Measurements from ENCODE around the gene PPM1M. TPM values are rescaled to one million over a fixed set of nuclear protein-coding genes. Genes with fewer than 3 reads are reported as not detected.

The PPM1M gene
- total and polyA plus RNA-seq, 10 of the 15 experiments (the other 5 are each of a cell fraction or from before 2014, with no cell fraction given): 7.3 to 24.8 (median 15.8) TPM

DNA sequence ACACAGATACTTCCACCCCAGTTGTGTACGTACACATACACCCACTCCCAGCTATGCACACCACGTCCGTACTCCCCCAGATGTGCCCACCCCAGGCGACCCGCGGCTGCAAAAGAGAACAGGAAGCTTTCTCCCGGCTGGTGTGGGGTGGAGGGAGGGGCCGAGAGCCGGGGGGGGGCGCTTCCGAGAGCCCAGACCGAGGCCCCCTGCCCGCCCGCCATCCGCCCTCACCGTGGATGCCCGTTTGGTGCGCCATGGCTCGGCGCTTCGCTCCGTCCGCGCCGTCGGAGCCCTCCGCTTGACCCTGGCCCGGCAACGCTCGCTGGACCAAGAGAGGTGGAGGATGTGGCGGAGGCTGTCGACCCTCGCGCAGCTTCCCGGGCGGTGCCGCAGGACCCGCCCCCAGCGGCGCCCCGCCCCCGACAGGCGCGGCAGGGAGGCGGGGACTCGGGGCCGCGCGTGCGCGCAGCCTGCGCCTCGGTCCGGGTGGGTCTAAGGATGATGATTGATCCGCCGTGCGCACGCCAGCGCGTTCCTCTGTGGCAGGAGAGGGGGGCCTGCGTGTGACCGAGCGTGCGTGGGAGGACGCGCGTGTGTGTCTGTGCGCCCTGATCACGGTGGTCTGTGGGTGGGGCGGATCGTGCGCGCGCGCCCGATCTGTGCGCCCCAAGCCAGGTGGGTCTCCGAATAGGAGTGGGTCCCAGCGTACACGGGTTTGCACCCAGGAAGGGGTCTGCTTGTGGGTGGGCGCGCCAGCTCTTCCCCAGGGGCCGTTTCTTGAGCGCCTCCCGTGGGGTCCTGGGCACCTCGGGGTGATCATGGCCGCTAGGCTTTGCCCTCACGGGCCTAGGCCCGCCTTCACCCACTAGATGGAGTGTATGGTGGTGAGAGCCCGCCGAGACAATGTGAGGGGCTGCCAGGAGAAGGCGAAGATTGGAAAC lies 6.5 kb upstream of the PPM1M start, which contains the start of gene TWF2 (continued):
- TF ChIP-seq, protein P1, sequence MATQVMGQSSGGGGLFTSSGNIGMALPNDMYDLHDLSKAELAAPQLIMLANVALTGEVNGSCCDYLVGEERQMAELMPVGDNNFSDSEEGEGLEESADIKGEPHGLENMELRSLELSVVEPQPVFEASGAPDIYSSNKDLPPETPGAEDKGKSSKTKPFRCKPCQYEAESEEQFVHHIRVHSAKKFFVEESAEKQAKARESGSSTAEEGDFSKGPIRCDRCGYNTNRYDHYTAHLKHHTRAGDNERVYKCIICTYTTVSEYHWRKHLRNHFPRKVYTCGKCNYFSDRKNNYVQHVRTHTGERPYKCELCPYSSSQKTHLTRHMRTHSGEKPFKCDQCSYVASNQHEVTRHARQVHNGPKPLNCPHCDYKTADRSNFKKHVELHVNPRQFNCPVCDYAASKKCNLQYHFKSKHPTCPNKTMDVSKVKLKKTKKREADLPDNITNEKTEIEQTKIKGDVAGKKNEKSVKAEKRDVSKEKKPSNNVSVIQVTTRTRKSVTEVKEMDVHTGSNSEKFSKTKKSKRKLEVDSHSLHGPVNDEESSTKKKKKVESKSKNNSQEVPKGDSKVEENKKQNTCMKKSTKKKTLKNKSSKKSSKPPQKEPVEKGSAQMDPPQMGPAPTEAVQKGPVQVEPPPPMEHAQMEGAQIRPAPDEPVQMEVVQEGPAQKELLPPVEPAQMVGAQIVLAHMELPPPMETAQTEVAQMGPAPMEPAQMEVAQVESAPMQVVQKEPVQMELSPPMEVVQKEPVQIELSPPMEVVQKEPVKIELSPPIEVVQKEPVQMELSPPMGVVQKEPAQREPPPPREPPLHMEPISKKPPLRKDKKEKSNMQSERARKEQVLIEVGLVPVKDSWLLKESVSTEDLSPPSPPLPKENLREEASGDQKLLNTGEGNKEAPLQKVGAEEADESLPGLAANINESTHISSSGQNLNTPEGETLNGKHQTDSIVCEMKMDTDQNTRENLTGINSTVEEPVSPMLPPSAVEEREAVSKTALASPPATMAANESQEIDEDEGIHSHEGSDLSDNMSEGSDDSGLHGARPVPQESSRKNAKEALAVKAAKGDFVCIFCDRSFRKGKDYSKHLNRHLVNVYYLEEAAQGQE (IDR thresholded peaks at IDR 0.05; ENCODE audit: low read depth, low read length): no peak
- TF ChIP-seq TCF12 (IDR thresholded peaks at IDR 0.05; ENCODE audit: low read depth, low read length) (no peak), ETV6 (conservative IDR thresholded peaks at IDR 0.05 in 1 of 2, IDR thresholded peaks at IDR 0.05 in 1 of 2; ENCODE audit: borderline replicate concordance in 1 of 2, low read depth in 1 of 2) (no peak), YY1 (IDR thresholded peaks at IDR 0.05; ENCODE audit: low read depth, low read length) (peak; percentile 87), NFYA (IDR thresholded peaks at IDR 0.05; ENCODE audit: borderline replicate concordance, low read depth, low read length) (no peak), POLR2A (IDR thresholded peaks at IDR 0.05; ENCODE audit: low read depth, low read length) (peak; percentile 91), TCF7 (IDR thresholded peaks at IDR 0.05; ENCODE audit: borderline replicate concordance) (no peak), NR2C2 (IDR thresholded peaks at IDR 0.05; ENCODE audit: borderline replicate concordance, control insufficient read depth, insufficient read length, low read depth) (no peak), ZNF207 (IDR thresholded peaks at IDR 0.05; ENCODE audit: borderline replicate concordance) (0 out of 2 replicates have a peak, but pooled peaks have one; percentile 63), TAF1 (IDR thresholded peaks at IDR 0.05; ENCODE audit: borderline replicate concordance, low read depth, low read length) (peak; percentile 59; the same call in 1 of the 2 replicates), SMAD1 (IDR thresholded peaks at IDR 0.05; ENCODE audit: low read depth, partially characterized antibody) (no peak), PAX8 (IDR thresholded peaks at IDR 0.05) (no peak), SMC3 (IDR thresholded peaks at IDR 0.05; ENCODE audit: borderline replicate concordance, low read length) (peak; percentile 37; the same call in 1 of the 2 replicates), POLR2AphosphoS5 (IDR thresholded peaks at IDR 0.05; ENCODE audit: low read length) (peak; percentile 83; the same call in 1 of the 2 replicates), DPF2 (IDR thresholded peaks at IDR 0.05) (peak; percentile 74; the same call in 1 of the 2 replicates), IRF4 (IDR thresholded peaks at IDR 0.05; ENCODE audit: low read depth, low read length) (no peak), RFX5 (IDR thresholded peaks at IDR 0.05; ENCODE audit: low read depth, low read length) (no peak), KLF5 (IDR thresholded peaks at IDR 0.05; ENCODE audit: partially characterized antibody) (peak; percentile 31)
- TF ChIP-seq, protein P2, sequence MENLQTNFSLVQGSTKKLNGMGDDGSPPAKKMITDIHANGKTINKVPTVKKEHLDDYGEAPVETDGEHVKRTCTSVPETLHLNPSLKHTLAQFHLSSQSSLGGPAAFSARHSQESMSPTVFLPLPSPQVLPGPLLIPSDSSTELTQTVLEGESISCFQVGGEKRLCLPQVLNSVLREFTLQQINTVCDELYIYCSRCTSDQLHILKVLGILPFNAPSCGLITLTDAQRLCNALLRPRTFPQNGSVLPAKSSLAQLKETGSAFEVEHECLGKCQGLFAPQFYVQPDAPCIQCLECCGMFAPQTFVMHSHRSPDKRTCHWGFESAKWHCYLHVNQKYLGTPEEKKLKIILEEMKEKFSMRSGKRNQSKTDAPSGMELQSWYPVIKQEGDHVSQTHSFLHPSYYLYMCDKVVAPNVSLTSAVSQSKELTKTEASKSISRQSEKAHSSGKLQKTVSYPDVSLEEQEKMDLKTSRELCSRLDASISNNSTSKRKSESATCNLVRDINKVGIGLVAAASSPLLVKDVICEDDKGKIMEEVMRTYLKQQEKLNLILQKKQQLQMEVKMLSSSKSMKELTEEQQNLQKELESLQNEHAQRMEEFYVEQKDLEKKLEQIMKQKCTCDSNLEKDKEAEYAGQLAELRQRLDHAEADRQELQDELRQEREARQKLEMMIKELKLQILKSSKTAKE (IDR thresholded peaks at IDR 0.05; ENCODE audit: low read depth, poor library complexity, severe bottlenecking): no peak
- TF ChIP-seq, protein P3, sequence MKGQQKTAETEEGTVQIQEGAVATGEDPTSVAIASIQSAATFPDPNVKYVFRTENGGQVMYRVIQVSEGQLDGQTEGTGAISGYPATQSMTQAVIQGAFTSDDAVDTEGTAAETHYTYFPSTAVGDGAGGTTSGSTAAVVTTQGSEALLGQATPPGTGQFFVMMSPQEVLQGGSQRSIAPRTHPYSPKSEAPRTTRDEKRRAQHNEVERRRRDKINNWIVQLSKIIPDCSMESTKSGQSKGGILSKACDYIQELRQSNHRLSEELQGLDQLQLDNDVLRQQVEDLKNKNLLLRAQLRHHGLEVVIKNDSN (IDR thresholded peaks at IDR 0.05; ENCODE audit: borderline replicate concordance, extremely low read length, insufficient read depth, low read depth, low read length): no peak
- TF ChIP-seq, protein P4, sequence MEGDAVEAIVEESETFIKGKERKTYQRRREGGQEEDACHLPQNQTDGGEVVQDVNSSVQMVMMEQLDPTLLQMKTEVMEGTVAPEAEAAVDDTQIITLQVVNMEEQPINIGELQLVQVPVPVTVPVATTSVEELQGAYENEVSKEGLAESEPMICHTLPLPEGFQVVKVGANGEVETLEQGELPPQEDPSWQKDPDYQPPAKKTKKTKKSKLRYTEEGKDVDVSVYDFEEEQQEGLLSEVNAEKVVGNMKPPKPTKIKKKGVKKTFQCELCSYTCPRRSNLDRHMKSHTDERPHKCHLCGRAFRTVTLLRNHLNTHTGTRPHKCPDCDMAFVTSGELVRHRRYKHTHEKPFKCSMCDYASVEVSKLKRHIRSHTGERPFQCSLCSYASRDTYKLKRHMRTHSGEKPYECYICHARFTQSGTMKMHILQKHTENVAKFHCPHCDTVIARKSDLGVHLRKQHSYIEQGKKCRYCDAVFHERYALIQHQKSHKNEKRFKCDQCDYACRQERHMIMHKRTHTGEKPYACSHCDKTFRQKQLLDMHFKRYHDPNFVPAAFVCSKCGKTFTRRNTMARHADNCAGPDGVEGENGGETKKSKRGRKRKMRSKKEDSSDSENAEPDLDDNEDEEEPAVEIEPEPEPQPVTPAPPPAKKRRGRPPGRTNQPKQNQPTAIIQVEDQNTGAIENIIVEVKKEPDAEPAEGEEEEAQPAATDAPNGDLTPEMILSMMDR (IDR thresholded peaks at IDR 0.05 in 2 of 3, conservative IDR thresholded peaks at IDR 0.05 in 1 of 3; ENCODE audit: control insufficient read depth in 2 of 3, extremely low read depth in 1 of 3, insufficient read depth in 1 of 3, low read depth in 3 of 3, low read length in 3 of 3): peak; percentile 43 to 49 (median 43)
